Measurements from ENCODE around the gene TRABD2B.

- TF ChIP-seq POLR2AphosphoS5 (IDR thresholded peaks at IDR 0.05; ENCODE audit: low read depth, low read length) (no peak), REST (IDR thresholded peaks at IDR 0.05; ENCODE audit: insufficient read depth in 1 of 2, low read depth in 2 of 2, low read length in 2 of 2) (no peak), TAF1 (IDR thresholded peaks at IDR 0.05; ENCODE audit: borderline replicate concordance, insufficient read depth, low read length) (no peak), SIN3A (IDR thresholded peaks at IDR 0.05; ENCODE audit: borderline replicate concordance, insufficient read depth, low read length) (no peak)
These were observed 283.0 kb downstream of the TRABD2B start for GRCh38 chr1:47713975-47714767.

Data from PFSK-1 (cell line).